GM12873 (cell line): ENCODE results near the gene SCN5A.

Experiments
- CTCF ChIP-seq: IDR thresholded peaks from 2 replicates; pipeline ENCODE4 v1.5.1; 2012; ENCODE audit warnings: low read depth, mild to moderate bottlenecking, moderate library complexity, low read length, control low read depth; ENCODE audit not compliant: insufficient read depth; ENCODE audit errors: missing control alignments

Gene SCN5A

GRCh38 chr3:38585791-38586420, 63.6 kb downstream of the SCN5A start:
- no peak for TF ChIP-seq CTCF

GRCh38 chr3:38583688-38584087, 65.8 kb downstream of the SCN5A start:
- TF ChIP-seq CTCF, result no peak

- TF ChIP-seq CTCF, result no peak
These were observed 66.4 kb downstream of the SCN5A start for GRCh38 chr3:38582941-38583645.

- TF ChIP-seq CTCF, result no peak
These were observed 67.2 kb downstream of the SCN5A start for GRCh38 chr3:38582316-38582715.

GRCh38 chr3:38581774-38582173, 67.7 kb downstream of the SCN5A start:
- TF ChIP-seq CTCF, result no peak

- TF ChIP-seq CTCF, result no peak
These were observed 68.8 kb downstream of the SCN5A start for GRCh38 chr3:38580450-38581382.
